K562 (cell line): ENCODE results near the gene MME. TPM values are rescaled to one million over a fixed set of nuclear protein-coding genes. Genes with fewer than 3 reads are reported as not detected.
A peak's percentile ranks its signal among the peaks of the same experiment; 100 is the strongest.

Experiments used
- ASH1L ChIP-seq: fragments of 450-650 bp; IDR thresholded peaks from 2 replicates; pipeline ENCODE4 v1.6.1; 2018; ENCODE audit warnings: borderline replicate concordance, mild to moderate bottlenecking, low read depth; ENCODE audit not compliant: partially characterized antibody
- CBFB ChIP-seq: sonication (generic); formaldehyde crosslinking; IDR thresholded peaks from 2 replicates; pipeline ENCODE4 v1.4.0; 2020; ENCODE audit warnings: mild to moderate bottlenecking, missing genetic modification reagents
- CEBPG ChIP-seq, 3 experiments: fragments of 200-800 bp in 1 of 3; sonication (Bioruptor generic) in 1 of 3; sonication (generic) in 1 of 3; formaldehyde crosslinking in 1 of 3; IDR thresholded peaks in 2 of 3; conservative IDR thresholded peaks in 1 of 3; 2 replicates each; pipeline versions ENCODE4 v1.6.1 to v1.8.0; 2016 to 2022; ENCODE audit warnings: missing compliant biosample characterization in 2 of 3, missing genetic modification characterization in 2 of 3, mild to moderate bottlenecking in 1 of 3, missing genetic modification reagents in 1 of 3
- ELK3 ChIP-seq: fragments of 450-650 bp; formaldehyde crosslinking; IDR thresholded peaks from 2 replicates; pipeline ENCODE4 v1.4.0; 2020; ENCODE audit warnings: mild to moderate bottlenecking
- ETV5 ChIP-seq: sonication (generic); formaldehyde crosslinking; IDR thresholded peaks from 2 replicates; pipeline ENCODE4 v1.4.0; 2020; ENCODE audit warnings: low read depth, mild to moderate bottlenecking, missing genetic modification reagents
- FOXP4 ChIP-seq: sonication (generic); formaldehyde crosslinking; IDR thresholded peaks from 2 replicates; pipeline ENCODE4 v1.8.0; 2022; ENCODE audit warnings: mild to moderate bottlenecking, missing genetic modification reagents, borderline replicate concordance
- GTF2E2 ChIP-seq: fragments of 200-800 bp; sonication (Bioruptor generic); IDR thresholded peaks from 2 replicates; pipeline ENCODE4 v1.6.1; 2016; ENCODE audit warnings: missing genetic modification characterization, missing compliant biosample characterization
- MEF2D ChIP-seq: conservative IDR thresholded peaks from 2 replicates; pipeline ENCODE4 v1.6.1; 2016; ENCODE audit warnings: low read depth, missing genetic modification characterization, missing compliant biosample characterization
- PKNOX1 ChIP-seq: fragments of 450-650 bp; IDR thresholded peaks from 2 replicates; pipeline ENCODE4 v1.6.1; 2016
- POLR2A ChIP-seq: fragments of 450-650 bp; conservative IDR thresholded peaks from 2 replicates; pipeline ENCODE4 v1.6.1; 2016
- PYGO2 ChIP-seq: fragments of 450-650 bp; IDR thresholded peaks from 2 replicates; pipeline ENCODE4 v1.6.1; 2016; ENCODE audit warnings: mild to moderate bottlenecking, missing genetic modification characterization, moderate library complexity, missing compliant biosample characterization
- SMAD1 ChIP-seq: fragments of 150-350 bp; IDR thresholded peaks from 2 replicates; pipeline ENCODE4 v1.6.1; 2014; ENCODE audit warnings: low read length, low read depth; ENCODE audit not compliant: partially characterized antibody
- SMARCC2 ChIP-seq: fragments of 450-650 bp; IDR thresholded peaks from 2 replicates; pipeline ENCODE4 v1.6.1; 2017; ENCODE audit warnings: antibody characterized with exemption, moderate library complexity, mild to moderate bottlenecking, low read depth
- ZNF12 ChIP-seq: sonication (generic); formaldehyde crosslinking; IDR thresholded peaks from 2 replicates; pipeline ENCODE4 v1.4.0; 2020; ENCODE audit warnings: mild to moderate bottlenecking, missing genetic modification reagents
- ZNF175 ChIP-seq: fragments of 200-800 bp; sonication (Bioruptor generic); IDR thresholded peaks from 2 replicates; pipeline ENCODE4 v1.6.1; 2016; ENCODE audit warnings: low read depth, mild to moderate bottlenecking, missing genetic modification characterization, missing compliant biosample characterization
- ZNF224 ChIP-seq: sonication (generic); formaldehyde crosslinking; IDR thresholded peaks from 2 replicates; pipeline ENCODE4 v1.8.0; 2022; ENCODE audit warnings: mild to moderate bottlenecking, missing genetic modification reagents
- ZNF324 ChIP-seq: fragments of 250-450 bp; sonication (Bioruptor Pico); IDR thresholded peaks from 2 replicates; pipeline ENCODE4 v1.4.0; 2020; ENCODE audit warnings: mild to moderate bottlenecking
- ZNF583 ChIP-seq: fragments of 250-450 bp; sonication (Bioruptor Pico); IDR thresholded peaks from 2 replicates; pipeline ENCODE4 v1.4.0; 2020
- ZNF589 ChIP-seq: fragments of 200-800 bp; sonication (Bioruptor generic); IDR thresholded peaks from 2 replicates; pipeline ENCODE4 v1.6.1; 2016; ENCODE audit warnings: low read depth, missing genetic modification characterization, missing compliant biosample characterization
- ZNF644 ChIP-seq: fragments of 200-800 bp; sonication (Bioruptor generic); IDR thresholded peaks from 2 replicates; pipeline ENCODE4 v1.6.1; 2016; ENCODE audit warnings: low read depth, missing genetic modification characterization, missing compliant biosample characterization
- polyA plus RNA-seq, 8 experiments: library from polyadenylated mRNA; depleted of rRNA in 4 of 8; stranded (reverse) in 5 of 8; unstranded in 3 of 8; fragments of >200 nt; fragmentation: Nextera tagmentation in 2 of 8; fragmentation: Illumina TruSeq in 1 of 8; extraction: Ambion mirVana in 2 of 8; extraction: Trizol in 1 of 8; gene quantifications; 2 replicates each; pipeline versions ENCODE4 v1.2.1 to v1.2.3, GENCODE V29; 2011 to 2014; ENCODE audit warnings: inconsistent platforms in 1 of 8, missing spikeins in 1 of 8
- total RNA-seq, 7 experiments: library from RNA; depleted of rRNA in 6 of 7; stranded (reverse); fragments of >200 nt in 6 of 7; fragmentation: Illumina TruSeq in 2 of 7; extraction: Trizol in 2 of 7; gene quantifications; 2 replicates each; pipeline versions ENCODE4 v1.2.1 to v1.2.3, GENCODE V29; 2011 to 2021; ENCODE audit warnings: low replicate concordance in 1 of 7
- TF ChIP-seq, protein P1 (sequence below): fragments of 200-800 bp; sonication (Bioruptor generic); IDR thresholded peaks from 2 replicates; pipeline ENCODE4 v1.6.1; 2017; ENCODE audit warnings: missing genetic modification characterization, missing compliant biosample characterization
- TF ChIP-seq, protein P2 (sequence below): fragments of 450-650 bp; IDR thresholded peaks from 2 replicates; pipeline ENCODE4 v1.6.1; 2014; ENCODE audit warnings: low read depth, mild to moderate bottlenecking, moderate library complexity, borderline replicate concordance

MME gene
- total and polyA plus RNA-seq, 9 of the 15 experiments (the other 6 are each of a cell fraction or from before 2014, with no cell fraction given), result 0.80 to 8.6 (median 2.5) TPM

- no peak for TF ChIP-seq FOXP4 (CRISPR knock-in tag)
- no peak for TF ChIP-seq ELK3 (CRISPR knock-in tag)
- TF ChIP-seq ZNF583 (CRISPR knock-in tag), result peak; percentile 87
- no peak for TF ChIP-seq PKNOX1
- no peak for TF ChIP-seq ZNF224 (CRISPR knock-in tag)
- TF ChIP-seq ZNF324 (CRISPR knock-in tag), result peak; percentile 69; the same call in 1 of the 2 replicates
- TF ChIP-seq MEF2D, result peak; percentile 86
- TF ChIP-seq ETV5 (CRISPR knock-in tag), result no peak
- TF ChIP-seq CBFB, result no peak
- peak; percentile 98 for TF ChIP-seq ZNF175 (CRISPR knock-in tag)
- TF ChIP-seq ASH1L, result no peak
- TF ChIP-seq SMAD1, result no peak
- no peak for TF ChIP-seq SMARCC2
- TF ChIP-seq, protein P1, sequence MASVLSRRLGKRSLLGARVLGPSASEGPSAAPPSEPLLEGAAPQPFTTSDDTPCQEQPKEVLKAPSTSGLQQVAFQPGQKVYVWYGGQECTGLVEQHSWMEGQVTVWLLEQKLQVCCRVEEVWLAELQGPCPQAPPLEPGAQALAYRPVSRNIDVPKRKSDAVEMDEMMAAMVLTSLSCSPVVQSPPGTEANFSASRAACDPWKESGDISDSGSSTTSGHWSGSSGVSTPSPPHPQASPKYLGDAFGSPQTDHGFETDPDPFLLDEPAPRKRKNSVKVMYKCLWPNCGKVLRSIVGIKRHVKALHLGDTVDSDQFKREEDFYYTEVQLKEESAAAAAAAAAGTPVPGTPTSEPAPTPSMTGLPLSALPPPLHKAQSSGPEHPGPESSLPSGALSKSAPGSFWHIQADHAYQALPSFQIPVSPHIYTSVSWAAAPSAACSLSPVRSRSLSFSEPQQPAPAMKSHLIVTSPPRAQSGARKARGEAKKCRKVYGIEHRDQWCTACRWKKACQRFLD, result peak; percentile 95
- 0 out of 2 replicates have a peak, but pooled peaks have one; percentile 35 for TF ChIP-seq GTF2E2 (tag)
- TF ChIP-seq ZNF644 (tag), result peak; percentile 35; the same call in 1 of the 2 replicates
- TF ChIP-seq POLR2A, result no peak
- TF ChIP-seq ZNF12 (CRISPR knock-in tag), result no peak
- TF ChIP-seq, protein P2, sequence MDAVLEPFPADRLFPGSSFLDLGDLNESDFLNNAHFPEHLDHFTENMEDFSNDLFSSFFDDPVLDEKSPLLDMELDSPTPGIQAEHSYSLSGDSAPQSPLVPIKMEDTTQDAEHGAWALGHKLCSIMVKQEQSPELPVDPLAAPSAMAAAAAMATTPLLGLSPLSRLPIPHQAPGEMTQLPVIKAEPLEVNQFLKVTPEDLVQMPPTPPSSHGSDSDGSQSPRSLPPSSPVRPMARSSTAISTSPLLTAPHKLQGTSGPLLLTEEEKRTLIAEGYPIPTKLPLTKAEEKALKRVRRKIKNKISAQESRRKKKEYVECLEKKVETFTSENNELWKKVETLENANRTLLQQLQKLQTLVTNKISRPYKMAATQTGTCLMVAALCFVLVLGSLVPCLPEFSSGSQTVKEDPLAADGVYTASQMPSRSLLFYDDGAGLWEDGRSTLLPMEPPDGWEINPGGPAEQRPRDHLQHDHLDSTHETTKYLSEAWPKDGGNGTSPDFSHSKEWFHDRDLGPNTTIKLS, result no peak
- TF ChIP-seq ZNF589 (CRISPR knock-in tag), result peak; percentile 99
- peak; percentile 84; the same call in 1 of the 2 replicates for TF ChIP-seq PYGO2 (tag)
- TF ChIP-seq CEBPG (CRISPR knock-in tag; IDR thresholded peaks at IDR 0.05), result no peak
- no peak for TF ChIP-seq CEBPG (tag; conservative IDR thresholded peaks at IDR 0.05 in 1 of 2, IDR thresholded peaks at IDR 0.05 in 1 of 2)
Observed at GRCh38 chr3:155076888-155077287, 3.2 kb upstream of the MME start (continued).
